RWPE1 (cell line): Measurements from ENCODE around the gene TMEM86B.

Experiments used
- CTCF ChIA-PET: fragments of 350-600 bp; sonication (Branson Sonifier 250); formaldehyde crosslinking; extraction: SDS; loops from one replicate; lab custom pipeline; 2021; lab: Yijun Ruan, JAX
- POLR2A ChIA-PET: fragments of 400-600 bp; formaldehyde crosslinking; extraction: SDS; loops from one replicate; lab custom pipeline; 2020; ENCODE audit warnings: antibody characterized with exemption; ENCODE audit not compliant: low non-redundant PET; lab: Yijun Ruan, JAX
- DNase-seq: peaks from one replicate; pipeline ENCODE4 v3.0.0; 2012; ENCODE audit warnings: low spot score
- H3K27ac ChIP-seq: fragments of 450-650 bp; 2 replicates; pipeline ENCODE4 v1.5.1; 2017
- TF ChIP-seq, protein P1 (sequence below): fragments of 450-650 bp; conservative IDR thresholded peaks from 2 replicates; pipeline ENCODE4 v1.5.1; 2017; ENCODE audit warnings: low read depth, mild to moderate bottlenecking

Gene TMEM86B

DNA sequence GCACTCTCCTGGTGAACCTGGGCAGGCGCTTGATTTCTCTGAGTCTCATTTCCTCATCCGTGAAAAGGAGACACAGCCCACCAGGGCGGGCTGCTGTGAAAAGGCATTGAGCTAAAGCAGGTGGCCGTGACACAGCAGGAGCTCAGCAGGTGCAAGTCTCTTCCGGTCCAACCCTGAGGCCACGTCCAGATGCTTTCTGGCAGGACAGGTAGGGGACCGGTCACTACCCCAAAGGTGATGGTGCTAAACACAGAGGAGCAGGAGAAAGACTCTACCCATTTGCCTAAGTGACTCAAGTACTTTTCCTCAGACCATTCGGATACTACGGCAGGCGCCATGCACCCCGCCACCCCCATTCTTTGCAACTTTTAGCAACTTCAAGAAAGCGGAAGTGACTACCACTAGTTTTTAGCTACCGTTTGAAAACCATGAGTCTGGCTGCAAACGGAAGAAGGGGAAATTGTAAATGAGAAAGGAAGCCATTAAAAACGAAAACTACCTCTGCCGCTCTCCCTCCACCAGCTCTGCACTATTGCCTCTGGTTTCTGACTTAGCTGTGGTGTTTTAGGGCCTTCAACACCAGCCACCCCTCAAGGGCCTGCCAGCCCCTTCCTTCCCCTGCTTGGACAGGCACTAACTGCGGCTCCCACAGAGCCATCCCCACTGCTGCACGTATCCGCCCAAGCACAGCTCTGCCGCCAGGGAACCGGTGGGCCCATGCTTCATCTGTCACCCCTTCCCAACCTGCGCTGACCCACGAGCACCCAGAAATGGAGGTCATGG, 25.5 kb upstream of the TMEM86B start:
- ChIA-PET POLR2A (no interaction called here), CTCF (interaction anchor here (0.6 to 1.0 kb wide), 3 partner anchors 28 to 93 kb away, joined by 3 to 4 read pairs (median 4); no protein-coding TSS in a partner anchor)
- peak overlapping the region; percentile 99 for H3K27ac ChIP-seq
- TF ChIP-seq, protein P1, sequence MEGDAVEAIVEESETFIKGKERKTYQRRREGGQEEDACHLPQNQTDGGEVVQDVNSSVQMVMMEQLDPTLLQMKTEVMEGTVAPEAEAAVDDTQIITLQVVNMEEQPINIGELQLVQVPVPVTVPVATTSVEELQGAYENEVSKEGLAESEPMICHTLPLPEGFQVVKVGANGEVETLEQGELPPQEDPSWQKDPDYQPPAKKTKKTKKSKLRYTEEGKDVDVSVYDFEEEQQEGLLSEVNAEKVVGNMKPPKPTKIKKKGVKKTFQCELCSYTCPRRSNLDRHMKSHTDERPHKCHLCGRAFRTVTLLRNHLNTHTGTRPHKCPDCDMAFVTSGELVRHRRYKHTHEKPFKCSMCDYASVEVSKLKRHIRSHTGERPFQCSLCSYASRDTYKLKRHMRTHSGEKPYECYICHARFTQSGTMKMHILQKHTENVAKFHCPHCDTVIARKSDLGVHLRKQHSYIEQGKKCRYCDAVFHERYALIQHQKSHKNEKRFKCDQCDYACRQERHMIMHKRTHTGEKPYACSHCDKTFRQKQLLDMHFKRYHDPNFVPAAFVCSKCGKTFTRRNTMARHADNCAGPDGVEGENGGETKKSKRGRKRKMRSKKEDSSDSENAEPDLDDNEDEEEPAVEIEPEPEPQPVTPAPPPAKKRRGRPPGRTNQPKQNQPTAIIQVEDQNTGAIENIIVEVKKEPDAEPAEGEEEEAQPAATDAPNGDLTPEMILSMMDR: no peak
- DNase-seq: no peak

DNA sequence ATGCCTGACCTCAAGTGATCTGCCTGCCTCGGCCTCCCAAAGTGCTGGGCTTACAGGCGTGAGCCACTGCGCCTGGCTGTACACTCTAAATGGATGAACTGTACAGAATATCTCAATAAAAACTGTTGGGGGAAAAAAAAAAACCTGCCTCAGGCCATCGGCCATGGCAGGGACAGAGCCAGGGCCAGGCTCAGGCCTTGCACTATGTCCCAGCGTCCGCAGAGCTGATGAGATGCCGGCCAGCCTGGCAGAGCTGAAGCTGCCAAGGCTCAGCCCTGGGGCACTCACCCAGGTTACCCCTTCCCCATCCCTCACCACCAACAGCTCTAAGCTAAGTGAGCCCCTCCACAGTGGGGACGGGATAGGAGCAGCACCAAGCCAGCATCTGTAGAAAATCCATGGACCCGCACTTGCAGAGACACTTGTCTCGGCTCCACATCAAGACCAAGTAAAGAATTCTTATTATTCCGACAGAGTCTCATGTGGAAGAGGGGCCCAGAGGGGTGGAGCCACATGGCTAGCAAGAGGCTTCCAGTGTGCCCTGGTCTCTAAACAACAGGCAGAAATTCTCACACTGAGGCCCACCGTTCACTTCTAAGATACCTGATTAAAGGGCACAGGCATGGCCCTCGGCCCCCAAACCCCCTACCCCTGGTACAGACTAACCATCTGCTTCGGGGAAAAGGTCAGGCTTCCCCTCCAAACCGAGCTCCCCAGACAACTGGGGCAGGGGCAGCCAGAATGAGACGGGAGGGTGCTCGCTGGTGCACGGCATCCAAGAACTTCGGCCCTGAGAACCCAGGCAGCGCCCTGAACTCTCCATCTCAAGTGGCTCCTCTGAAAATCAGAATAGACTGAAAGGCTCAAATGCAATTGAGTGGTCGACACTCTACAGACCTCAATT, 24.4 kb upstream of the TMEM86B start:
- ChIA-PET CTCF (no interaction called here), POLR2A (no interaction called here)
- TF ChIP-seq, protein P1: no peak
- DNase-seq: no peak
- H3K27ac ChIP-seq: peak overlapping the region; percentile 99

DNA sequence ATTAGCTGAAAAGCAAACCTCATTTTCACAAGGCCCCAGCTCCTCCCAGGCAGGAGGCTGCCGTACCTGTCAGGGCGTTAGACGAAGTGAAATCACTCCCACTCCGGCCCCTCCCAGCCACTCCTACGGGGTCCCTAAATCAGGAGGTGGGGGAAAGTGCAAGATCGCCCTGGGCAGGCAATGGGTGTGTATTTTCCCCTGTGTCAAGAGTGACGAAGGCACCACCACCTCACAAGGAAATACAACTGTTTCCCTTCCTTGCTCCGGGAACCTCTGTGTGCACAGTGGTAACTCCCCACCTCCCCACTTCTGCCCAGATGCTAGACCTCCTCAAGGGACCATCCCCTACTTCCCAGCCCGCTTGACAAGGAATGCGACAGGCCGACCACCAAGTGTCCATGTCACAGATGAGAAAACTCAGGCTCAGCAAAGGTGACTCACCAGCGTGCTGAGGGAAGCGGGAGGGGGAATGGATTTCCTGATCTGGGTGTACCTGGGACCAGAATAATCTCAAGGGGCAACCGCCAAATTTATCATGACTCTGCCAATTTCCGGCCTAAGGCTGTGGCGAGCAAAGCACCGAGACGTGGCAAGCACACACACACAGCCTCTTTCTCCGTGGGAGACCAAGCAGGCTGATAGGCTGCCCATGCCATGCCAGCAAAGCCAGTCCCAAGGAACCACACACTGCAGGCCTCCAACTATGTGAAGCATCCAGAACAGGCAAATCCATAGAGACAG, 22.9 kb upstream of the TMEM86B start:
- no peak for DNase-seq
- CTCF ChIA-PET: interaction anchor here (0.6 kb wide), 2 partner anchors 92 to 140 kb away, joined by 3 to 4 read pairs; no protein-coding TSS in a partner anchor
- TF ChIP-seq, protein P1: no peak
- peak overlapping the region; percentile 99 for H3K27ac ChIP-seq
- POLR2A ChIA-PET: no interaction called here

DNA sequence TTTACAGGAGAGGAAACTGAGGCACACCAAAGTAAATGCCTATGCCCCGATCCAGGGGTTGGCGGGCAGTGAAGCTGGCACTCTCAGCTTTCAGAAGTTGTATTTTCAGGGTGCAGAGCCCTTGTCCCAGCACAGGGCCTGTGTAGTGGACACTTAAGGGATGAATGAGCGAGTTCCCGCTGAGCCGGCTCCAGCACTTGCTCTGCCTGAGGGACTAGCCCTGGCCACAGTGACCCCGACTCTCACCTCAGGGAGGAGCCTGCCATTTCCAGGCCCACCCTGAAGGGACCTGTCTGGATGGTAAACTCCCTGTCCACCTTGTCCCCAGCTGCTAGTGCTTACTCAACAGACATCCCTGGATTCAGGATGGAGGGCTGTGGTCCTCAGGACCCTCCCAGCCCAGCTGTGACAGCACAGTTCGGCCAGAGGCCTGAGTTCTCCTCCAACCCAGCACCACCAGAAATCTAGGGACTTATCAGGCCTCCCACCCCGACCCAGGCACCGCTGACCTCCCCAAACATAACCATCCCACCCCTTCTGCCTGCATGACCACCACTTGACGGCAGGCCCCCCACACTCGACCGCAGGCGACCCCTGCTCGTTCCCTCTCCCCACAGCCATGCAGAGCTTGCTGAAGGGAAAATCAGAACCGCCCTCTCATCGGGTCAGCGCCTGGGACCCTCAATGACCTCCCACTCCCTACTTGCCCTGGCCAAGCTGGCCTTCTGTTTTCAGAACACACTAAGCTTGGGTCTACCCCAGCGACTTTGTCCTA, 21.9 kb upstream of the TMEM86B start:
- DNase-seq: no peak
- H3K27ac ChIP-seq: peak overlapping the region; percentile 99
- TF ChIP-seq, protein P1: no peak
- POLR2A ChIA-PET: no interaction called here
- CTCF ChIA-PET: no interaction called here

DNA sequence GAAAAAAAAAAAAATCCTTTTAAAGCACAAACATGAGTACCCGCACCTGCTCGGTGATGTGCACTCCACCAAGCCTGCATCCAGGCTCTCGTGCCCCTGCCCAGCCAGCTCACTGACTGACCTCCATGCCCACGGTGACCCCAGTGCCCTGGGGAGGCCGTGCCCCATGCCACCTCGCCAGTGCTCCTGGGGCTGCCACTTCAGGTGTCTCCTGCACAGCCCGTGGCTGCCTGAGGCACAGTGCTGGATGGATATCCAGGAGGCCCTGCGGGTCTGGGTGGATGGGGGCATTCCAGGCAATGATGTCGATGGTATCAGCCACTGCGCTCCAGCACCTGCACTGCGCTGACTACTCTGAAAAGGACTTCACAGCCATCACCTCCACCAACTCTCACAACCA, 21.3 kb upstream of the TMEM86B start:
- CTCF ChIA-PET: no interaction called here
- DNase-seq: no peak
- TF ChIP-seq, protein P1: no peak
- POLR2A ChIA-PET: interaction anchor here (0.7 kb wide), 1 partner anchor 617 kb away, joined by 4 read pairs; no protein-coding TSS in a partner anchor
- H3K27ac ChIP-seq: peak overlapping the region; percentile 99
